GM18505 (cell line): Measurements from ENCODE around the gene SUPT6H.
A peak's percentile ranks its signal among the peaks of the same experiment; 100 is the strongest.
"Not testable (repeated sequence)": the region's sequence is repeated elsewhere in the genome, so short reads cannot be mapped to it uniquely, and the experiment has no call there.

ENCODE experiments used
- ATAC-seq: cut with Tn5 transposase; IDR thresholded peaks from one replicate; pipeline ENCODE4 v1.9.1; 2021; ENCODE audit not compliant: unreplicated experiment
- POLR2A ChIP-seq: IDR thresholded peaks from 4 replicates; pipeline ENCODE4 v1.6.1; 2011; ENCODE audit warnings: borderline replicate concordance; ENCODE audit not compliant: insufficient read depth, insufficient read length; ENCODE audit errors: extremely low read depth

The SUPT6H gene

DNA sequence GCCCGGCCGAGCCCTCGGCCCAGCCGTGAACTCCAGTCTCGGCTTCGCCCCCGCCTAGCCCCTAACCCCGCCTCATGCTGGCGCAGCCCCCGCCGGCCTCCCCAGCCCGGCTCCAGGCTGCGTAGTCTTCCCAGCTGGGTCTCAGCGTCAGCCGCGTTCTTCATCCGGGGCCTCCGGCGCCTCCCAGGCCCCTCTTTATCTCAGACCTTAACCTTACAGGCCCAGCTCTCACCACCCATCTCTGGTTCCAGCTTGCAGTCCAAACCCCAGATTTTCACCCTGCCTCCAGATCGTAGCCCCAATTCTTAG, 49.7 kb downstream of the SUPT6H start, which contains the start of gene PROCA1:
Gene PROCA1, minus strand, starts transcription at position 166 of the 309 bp plus-strand sequence. CDS start 228 bp downstream, outside the sequence.
- TF ChIP-seq POLR2A = peak; percentile 5
- peak; percentile 15 for ATAC-seq

DNA sequence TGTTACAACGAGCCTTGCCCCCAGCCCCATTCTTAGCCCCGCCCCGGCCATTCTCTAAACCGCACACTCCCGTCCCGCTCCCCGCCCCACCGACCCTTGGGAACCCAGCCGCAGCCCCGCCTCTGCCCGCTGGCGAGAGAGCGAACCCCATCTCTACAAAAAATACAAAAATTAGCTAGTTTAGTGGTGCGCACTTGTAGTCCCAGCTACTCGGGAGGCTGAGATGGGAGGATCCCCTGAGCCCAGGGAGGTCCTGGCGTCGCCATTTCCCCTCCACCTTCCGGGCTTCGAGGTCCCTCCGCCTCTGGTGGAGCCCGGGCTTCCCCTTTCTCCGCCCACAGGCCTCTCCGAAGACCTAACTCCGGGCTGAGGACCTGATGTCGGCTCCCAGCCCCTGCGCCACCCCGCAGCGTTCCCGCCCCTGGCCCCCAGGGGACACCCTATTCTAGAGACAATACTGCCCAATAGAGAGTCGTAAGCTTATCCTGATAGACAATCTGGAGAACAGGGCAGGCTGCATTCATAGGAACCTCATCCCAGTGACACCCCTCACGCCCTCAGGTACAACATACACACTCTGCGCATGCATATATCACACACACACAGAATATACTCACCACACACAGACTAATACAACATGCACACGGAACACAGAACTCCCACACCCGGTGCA, 50.2 kb downstream of the SUPT6H start:
- no peak for ATAC-seq
- TF ChIP-seq POLR2A = peak; percentile 51

DNA sequence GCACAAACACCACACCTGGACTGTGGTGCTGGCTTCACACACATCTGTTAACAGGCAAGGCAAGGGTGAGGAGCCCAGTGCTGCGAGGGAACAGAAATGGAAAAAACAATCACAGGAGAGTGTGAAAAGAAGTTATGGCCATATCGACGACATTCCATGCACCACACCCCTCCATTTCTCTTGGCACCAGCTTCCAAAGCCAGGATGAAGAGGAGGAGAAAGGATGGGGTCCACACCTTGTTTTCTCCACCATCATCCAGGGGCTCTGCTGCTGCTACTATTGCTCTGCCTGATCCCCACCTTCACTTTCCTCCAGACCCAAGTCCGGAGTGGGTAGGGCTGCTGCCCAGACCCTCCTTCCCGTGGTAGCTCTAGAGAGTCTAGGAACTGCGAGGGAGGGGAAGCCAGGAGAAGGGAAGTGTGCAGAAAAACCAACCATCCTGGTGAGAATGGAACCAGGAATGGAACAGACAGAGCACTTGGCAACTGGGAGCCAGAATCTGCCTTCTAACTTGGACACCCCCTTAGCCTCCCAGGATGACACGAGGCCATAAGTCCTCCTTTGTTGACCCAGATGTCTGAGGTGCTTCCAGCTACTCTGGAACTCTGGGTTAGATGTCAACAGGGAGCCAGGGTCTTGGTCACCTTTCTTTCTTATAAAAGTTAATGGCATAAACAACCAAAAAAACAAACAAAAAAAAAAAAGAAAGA, 50.9 kb downstream of the SUPT6H start:
- ATAC-seq = no peak
- TF ChIP-seq POLR2A = no peak

DNA sequence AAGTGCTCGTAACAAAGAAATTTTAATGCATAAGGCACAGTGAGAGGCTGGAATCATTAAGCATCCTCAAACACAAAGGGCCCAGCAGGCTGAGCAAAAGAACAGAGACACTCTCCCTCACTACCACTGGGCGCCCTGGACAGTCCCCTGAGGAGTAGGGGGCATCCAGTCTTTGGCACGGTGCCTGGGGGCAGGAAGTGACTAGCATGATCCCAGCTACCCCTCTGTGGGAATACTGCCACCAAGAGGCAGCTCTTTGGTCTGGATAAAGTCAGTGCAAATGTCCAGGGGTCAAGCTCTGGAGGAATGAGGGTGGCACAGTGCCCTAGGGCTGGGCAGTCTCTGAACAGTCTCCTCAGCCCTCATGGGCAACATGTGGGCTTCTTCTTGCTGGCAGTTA, 52.3 kb downstream of the SUPT6H start:
- no peak for ATAC-seq
- no peak for TF ChIP-seq POLR2A

DNA sequence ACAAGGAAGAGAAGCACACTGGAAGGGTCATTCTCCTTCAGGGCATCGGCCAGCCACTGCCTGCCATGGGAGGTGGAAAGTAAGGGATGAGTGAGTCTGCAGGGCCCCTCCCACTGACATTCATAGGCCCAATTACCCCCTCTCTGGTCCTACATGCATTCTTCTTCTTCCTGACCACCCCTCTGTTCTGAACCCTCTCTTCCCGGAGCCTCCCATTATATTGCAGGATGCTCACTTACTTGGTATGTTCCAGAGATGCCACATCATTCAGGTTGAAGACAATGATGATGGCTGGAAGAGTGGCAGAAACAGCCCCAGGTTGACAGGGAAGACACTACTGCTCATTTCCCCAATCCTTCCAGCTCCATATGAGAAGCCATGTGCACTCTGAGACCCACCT, 53.2 kb downstream of the SUPT6H start:
- ATAC-seq = no peak
- TF ChIP-seq POLR2A = no peak

DNA sequence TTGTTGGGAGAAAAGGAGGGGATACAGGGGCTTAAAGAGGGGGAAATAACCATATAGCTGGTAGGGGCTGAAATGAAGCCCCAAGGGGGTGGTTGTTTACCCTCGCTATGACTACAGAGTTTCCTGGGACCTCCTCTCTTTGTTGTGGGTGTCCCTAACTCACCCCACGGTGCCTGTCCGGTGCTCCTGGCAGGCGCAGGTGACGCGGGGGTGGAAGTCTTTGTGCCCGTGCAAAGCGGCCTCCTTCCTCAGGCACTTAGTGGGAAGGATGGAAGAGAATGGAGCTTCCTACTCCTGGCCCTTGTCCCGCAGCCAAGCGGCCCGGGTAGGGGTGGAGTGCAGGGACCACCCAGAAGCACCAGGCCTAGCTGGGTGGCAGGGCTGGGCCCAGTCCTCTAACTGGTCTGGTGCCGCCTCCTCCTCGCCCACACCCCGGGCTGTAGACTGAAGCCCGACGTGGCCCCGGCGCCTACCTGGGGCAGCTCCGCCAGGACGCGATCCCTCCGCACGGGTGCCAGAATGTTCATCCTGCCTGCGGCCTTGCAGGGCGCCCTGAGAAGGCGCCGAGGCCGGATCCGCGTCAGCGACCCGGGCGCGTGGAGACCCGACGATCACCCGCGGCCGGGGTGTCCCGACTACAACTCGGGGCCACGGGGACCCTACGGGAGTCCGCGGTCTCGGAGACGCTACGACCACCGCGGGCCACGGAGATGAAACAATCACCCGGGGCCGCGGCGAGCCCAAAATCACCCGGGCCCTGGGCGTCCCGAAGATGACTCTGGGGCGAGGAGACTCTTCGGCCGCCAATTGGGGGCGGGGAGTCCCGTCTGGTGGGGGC, 55.0 kb downstream of the SUPT6H start:
- ATAC-seq = no peak

DNA sequence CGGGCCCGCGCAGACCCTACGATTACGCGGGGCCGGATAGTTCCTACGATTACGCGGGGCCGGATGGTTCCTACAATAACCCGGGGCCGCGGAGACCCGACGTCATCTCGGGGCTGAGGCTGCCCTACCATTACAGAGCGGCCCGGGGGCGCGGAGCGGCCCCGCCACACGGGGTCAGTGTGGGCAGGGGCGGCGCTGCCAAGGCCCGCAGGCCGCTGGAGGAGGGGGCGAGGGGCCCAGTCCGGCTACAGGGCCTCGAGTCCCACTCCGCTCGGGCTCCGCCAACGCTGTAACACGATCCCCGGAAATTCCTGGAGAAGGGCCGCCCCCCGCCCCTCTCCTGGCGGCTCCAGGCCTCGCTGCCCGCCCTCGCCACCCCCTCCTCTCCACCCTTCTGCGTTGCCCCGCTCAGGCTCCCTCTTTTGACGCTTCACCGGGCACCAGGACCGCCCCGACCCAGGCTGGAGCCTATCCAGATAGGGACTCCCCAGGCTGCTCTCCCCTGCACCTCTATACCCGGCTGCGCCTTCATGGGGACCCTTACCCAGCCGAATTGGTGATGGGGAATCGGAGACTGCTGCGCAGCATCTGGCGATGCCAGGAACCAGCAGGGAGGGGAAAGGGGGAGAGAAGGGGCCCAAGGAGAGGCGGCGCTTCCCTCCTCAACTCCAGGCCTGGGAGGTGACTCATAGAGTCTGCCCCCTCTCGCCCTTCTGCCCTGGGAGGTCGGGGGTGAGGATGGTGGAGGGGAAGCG, 55.8 kb downstream of the SUPT6H start, which contains the start of gene RAB34:
Gene RAB34, minus strand, starts transcription at position 291 of the 755 bp plus-strand sequence. CDS start 602 bp downstream, outside the sequence.
- no peak for ATAC-seq
- peak; percentile 43 for TF ChIP-seq POLR2A

More for the DNA sequence above, 55.0 kb downstream of the SUPT6H start:
- TF ChIP-seq POLR2A = peak; percentile 51

DNA sequence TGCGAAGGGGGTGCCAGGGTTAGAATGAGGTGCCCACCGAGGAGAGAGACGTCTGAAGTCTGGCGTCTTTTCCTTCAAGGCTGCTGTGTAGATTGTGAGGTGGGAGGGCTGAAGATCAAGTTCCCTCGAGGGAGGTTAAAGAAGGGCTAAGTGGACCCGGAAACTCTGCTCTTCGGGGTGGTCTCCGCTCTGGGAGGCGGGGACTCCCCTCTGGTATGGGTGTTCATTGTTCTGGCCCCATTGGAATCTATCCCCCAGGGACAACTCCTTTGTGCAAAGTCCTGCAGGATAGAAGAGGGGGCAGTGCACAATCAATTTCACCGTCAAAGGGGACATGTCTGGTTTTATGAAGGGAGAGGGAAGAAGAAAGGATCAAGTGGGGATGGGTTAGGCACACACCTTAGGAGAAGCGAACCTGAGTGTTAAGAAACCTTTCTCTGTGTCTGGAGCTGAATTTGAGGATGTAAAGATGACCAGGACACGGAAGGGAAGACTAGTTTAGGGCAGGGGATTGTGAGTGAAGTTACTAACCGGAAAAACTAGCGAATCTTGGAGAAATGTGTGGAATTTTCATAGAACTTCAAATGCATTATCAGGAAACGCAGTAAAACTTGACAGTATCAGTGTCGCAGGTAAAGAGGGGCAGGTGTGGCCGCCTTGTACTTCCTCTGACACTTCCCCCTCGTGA, 56.5 kb downstream of the SUPT6H start:
- ATAC-seq = no peak
- no peak for TF ChIP-seq POLR2A

DNA sequence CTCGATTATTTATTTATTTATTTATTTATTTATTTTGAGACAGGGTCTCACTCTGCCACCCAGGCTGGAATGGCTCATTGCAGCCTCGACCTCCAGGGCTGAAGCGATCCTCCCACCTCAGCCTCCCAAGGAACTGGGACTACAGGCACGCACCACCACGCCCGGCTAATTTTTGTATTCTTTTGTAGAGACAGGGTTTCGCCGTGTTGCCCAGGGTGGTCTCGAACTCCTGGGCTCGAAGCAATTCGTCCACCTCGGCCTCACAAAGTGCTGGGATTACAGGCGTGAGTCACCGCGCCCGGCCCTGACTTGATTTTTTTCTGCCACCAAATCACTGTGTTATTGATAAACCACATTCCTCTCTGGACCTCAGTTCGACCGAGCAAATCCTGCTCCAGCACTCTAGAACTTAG, 57.0 kb downstream of the SUPT6H start:
- TF ChIP-seq POLR2A = no peak
- peak; percentile 1 for ATAC-seq

DNA sequence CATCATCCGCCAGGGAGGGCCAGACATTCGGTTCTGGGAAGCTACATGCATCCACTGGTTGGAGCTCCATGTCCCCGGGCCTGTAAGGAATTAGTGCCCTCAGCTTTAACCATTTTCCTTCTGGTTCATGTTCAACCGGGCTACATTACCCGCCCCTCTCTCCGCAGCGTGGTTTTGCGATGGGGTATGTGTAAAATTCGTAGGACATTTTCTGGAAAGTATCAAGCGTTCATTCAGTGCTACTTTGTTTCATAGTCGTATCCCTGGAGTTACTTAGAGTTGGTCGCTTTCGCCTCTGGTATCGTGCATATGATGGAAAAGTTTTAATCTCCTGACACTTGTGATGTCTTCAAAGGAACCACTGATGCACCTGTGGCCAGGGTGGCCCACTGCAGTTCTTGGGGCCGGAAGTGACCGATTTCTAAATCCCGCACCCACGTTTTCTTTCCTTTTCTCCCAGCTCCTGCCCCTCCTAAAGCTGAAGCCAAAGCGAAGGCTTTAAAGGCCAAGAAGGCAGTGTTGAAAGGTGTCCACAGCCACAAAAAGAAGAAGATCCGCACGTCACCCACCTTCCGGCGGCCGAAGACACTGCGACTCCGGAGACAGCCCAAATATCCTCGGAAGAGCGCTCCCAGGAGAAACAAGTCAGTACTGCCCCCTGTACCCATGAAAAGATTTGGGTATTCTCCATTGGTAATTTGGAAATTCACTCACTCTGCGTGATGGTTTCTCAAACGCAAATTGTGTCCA, 58.4 kb downstream of the SUPT6H start:
- ATAC-seq = no peak
- peak; percentile 39 for TF ChIP-seq POLR2A

DNA sequence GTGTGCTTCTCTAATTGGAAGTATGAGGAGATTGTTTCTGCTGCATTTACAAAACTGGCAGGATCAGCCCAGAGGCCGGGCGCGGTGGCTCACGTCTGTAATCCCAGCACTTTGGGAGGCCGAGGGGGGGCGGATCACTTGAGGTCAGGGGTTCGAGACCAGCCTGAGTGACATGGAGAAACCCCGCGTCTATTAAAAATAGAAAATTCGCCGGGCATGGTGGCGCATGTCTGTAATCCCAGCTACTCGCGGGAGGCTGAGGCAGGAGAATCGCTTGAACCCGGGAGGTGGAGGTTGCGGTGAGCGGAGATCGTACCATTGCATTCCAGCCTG, 59.0 kb downstream of the SUPT6H start:
- ATAC-seq = not testable (repeated sequence)
